ENCODE results near the gene GDF2.

GRCh38 chr10:47311932-47312662 is 10.2 kb upstream of the GDF2 start:
- peak; percentile 98 for TF ChIP-seq CTCF (IDR thresholded peaks at IDR 0.05; ENCODE audit: borderline replicate concordance, extremely low read depth, low read length, poor library complexity, severe bottlenecking)
- TF ChIP-seq EZH2 (IDR thresholded peaks at IDR 0.05; ENCODE audit: borderline replicate concordance, low read depth, low read length, severe bottlenecking), result no peak

Measured in DND-41 (cell line).